ENCODE results near the gene ITGAL.
"Not testable (repeated sequence)": the region's sequence is repeated elsewhere in the genome, so short reads cannot be mapped to it uniquely, and the experiment has no call there.

ITGAL gene

GRCh38 chr16:30493941-30494488 lies 21.5 kb downstream of the ITGAL start:
- FAIRE-seq: no peak

- FAIRE-seq: no peak
Measured at GRCh38 chr16:30494709-30495108, 22.2 kb downstream of the ITGAL start.

GRCh38 chr16:30499284-30499683 lies 26.7 kb downstream of the ITGAL start:
- FAIRE-seq: no peak

GRCh38 chr16:30503403-30504296 lies 31.1 kb downstream of the ITGAL start:
- FAIRE-seq: no peak

GRCh38 chr16:30509081-30509765 lies 36.7 kb downstream of the ITGAL start:
- FAIRE-seq: no peak

GRCh38 chr16:30510376-30510938 lies 37.9 kb downstream of the ITGAL start:
- FAIRE-seq: no peak

- no peak for FAIRE-seq
Measured at GRCh38 chr16:30511509-30511908, 39.0 kb downstream of the ITGAL start.

GRCh38 chr16:30515275-30515674 lies 42.7 kb downstream of the ITGAL start:
- FAIRE-seq: no peak

- FAIRE-seq: no peak
Measured at GRCh38 chr16:30518552-30518951, 46.0 kb downstream of the ITGAL start.

- no peak for FAIRE-seq
Measured at GRCh38 chr16:30519120-30520049, 46.8 kb downstream of the ITGAL start.

GRCh38 chr16:30521476-30521872 lies 48.9 kb downstream of the ITGAL start:
- no peak for FAIRE-seq

- no peak for FAIRE-seq
Measured at GRCh38 chr16:30521873-30522641, 49.5 kb downstream of the ITGAL start.

- FAIRE-seq: not testable (repeated sequence)
Measured at GRCh38 chr16:30522702-30523463, 50.3 kb downstream of the ITGAL start.

GRCh38 chr16:30523768-30524574 lies 51.4 kb downstream of the ITGAL start:
- FAIRE-seq: no peak

GRCh38 chr16:30524575-30525568 lies 52.3 kb downstream of the ITGAL start:
- no peak for FAIRE-seq

GRCh38 chr16:30525844-30526136 lies 53.2 kb downstream of the ITGAL start:
- no peak for FAIRE-seq

- no peak for FAIRE-seq
Measured at GRCh38 chr16:30526137-30526822, 53.7 kb downstream of the ITGAL start, which contains the start of gene ZNF768. TSS of gene ZNF768 (minus strand) at chr16:30526566. CDS start at chr16:30526413, 153 bp downstream.
